HepG2 (cell line): ENCODE measurements around the gene DDRGK1. TPM values are rescaled to one million over a fixed set of nuclear protein-coding genes. Genes with fewer than 3 reads are reported as not detected.

Source experiments
- AGO2 ChIP-seq: fragments of 200-400 bp; formaldehyde crosslinking; optimal IDR thresholded peaks from 2 replicates; pipeline ENCODE3; 2017; ENCODE audit warnings: mild to moderate bottlenecking, low read depth, low read length, moderate library complexity
- ATF7-NPFF ChIP-seq: sonication (generic); formaldehyde crosslinking; IDR thresholded peaks from 2 replicates; pipeline ENCODE4 v1.8.1; 2023; ENCODE audit warnings: mild to moderate bottlenecking, low read depth, missing genetic modification reagents, moderate library complexity
- BCL6 ChIP-seq: IDR thresholded peaks from 2 replicates; pipeline ENCODE4 v1.6.1; 2016; ENCODE audit warnings: missing genetic modification reagents, missing compliant biosample characterization
- BRD4 ChIP-seq: sonication (generic); formaldehyde crosslinking; IDR thresholded peaks from 2 replicates; pipeline ENCODE4 v1.4.0; 2020; ENCODE audit warnings: missing genetic modification reagents
- CHD2 ChIP-seq: IDR thresholded peaks from 2 replicates; pipeline ENCODE4 v1.6.1; 2011; ENCODE audit warnings: low read depth, low read length, improper control_type of control experiment
- EEA1 ChIP-seq: sonication (generic); formaldehyde crosslinking; IDR thresholded peaks from 2 replicates; pipeline ENCODE4 v1.5.1; 2020; ENCODE audit warnings: mild to moderate bottlenecking, missing genetic modification reagents, borderline replicate concordance
- EP300 ChIP-seq, 3 experiments: sonication (generic) in 1 of 3; formaldehyde crosslinking in 1 of 3; IDR thresholded peaks; 2 replicates each; pipeline versions ENCODE4 v1.5.1 to v1.6.1; 2011 to 2020; ENCODE audit warnings: low read depth in 2 of 3, low read length in 2 of 3, borderline replicate concordance in 1 of 3, improper control_type of control experiment in 1 of 3, mild to moderate bottlenecking in 1 of 3, missing genetic modification reagents in 1 of 3, moderate library complexity in 1 of 3
- GPN1 ChIP-seq: sonication (generic); formaldehyde crosslinking; IDR thresholded peaks from 2 replicates; pipeline ENCODE4 v1.5.1; 2020; ENCODE audit warnings: missing genetic modification reagents, borderline replicate concordance
- HDAC1 ChIP-seq: sonication (generic); formaldehyde crosslinking; IDR thresholded peaks from 2 replicates; pipeline ENCODE4 v1.5.1; 2020; ENCODE audit warnings: mild to moderate bottlenecking, missing genetic modification reagents
- MED1 ChIP-seq: sonication (generic); formaldehyde crosslinking; IDR thresholded peaks from 2 replicates; pipeline ENCODE4 v1.4.0; 2020; ENCODE audit warnings: missing genetic modification reagents
- ZNF501 ChIP-seq: sonication (generic); formaldehyde crosslinking; IDR thresholded peaks from 2 replicates; pipeline ENCODE4 v1.5.1; 2020; ENCODE audit warnings: mild to moderate bottlenecking, moderate library complexity, missing genetic modification reagents
- ZNF605 ChIP-seq: sonication (generic); formaldehyde crosslinking; IDR thresholded peaks from 2 replicates; pipeline ENCODE4 v1.8.0; 2022; ENCODE audit warnings: mild to moderate bottlenecking, missing genetic modification reagents
- ZNF839 ChIP-seq: sonication (generic); formaldehyde crosslinking; IDR thresholded peaks from 2 replicates; pipeline ENCODE4 v1.4.0; 2020; ENCODE audit warnings: missing genetic modification reagents, mild to moderate bottlenecking, borderline replicate concordance
- ZNF841 ChIP-seq: sonication (generic); formaldehyde crosslinking; IDR thresholded peaks from 2 replicates; pipeline ENCODE4 v1.8.1; 2023; ENCODE audit warnings: missing genetic modification reagents, borderline replicate concordance
- polyA plus RNA-seq, 8 experiments: library from polyadenylated mRNA; depleted of rRNA in 3 of 8; stranded (reverse) in 7 of 8; unstranded in 1 of 8; fragments of >200 nt; fragmentation: Illumina TruSeq in 4 of 8; extraction: Trizol in 4 of 8; gene quantifications; 2 replicates each; pipeline versions ENCODE4 v1.2.1 to v1.2.3, GENCODE V29; 2011 to 2016; ENCODE audit warnings: low read depth in 4 of 8, missing spikeins in 1 of 8, mixed read lengths in 1 of 8; ENCODE audit not compliant: insufficient read depth in 1 of 8
- total RNA-seq, 5 experiments: library from RNA; depleted of rRNA; stranded (reverse); fragments of >200 nt; fragmentation: Illumina TruSeq; extraction: Trizol; gene quantifications; 2 replicates each; pipeline ENCODE4 v1.2.3, GENCODE V29; 2016; ENCODE audit warnings: low read depth in 1 of 5
- TF ChIP-seq, protein P1 (sequence below): sonication (generic); formaldehyde crosslinking; IDR thresholded peaks from 2 replicates; pipeline ENCODE4 v1.4.0; 2020; ENCODE audit warnings: missing genetic modification reagents
- TF ChIP-seq, protein P2 (sequence below): IDR thresholded peaks from 2 replicates; pipeline ENCODE4 v1.6.1; 2016; ENCODE audit warnings: low read depth, control low read depth
- TF ChIP-seq, protein P3 (sequence below): sonication (generic); formaldehyde crosslinking; IDR thresholded peaks from 2 replicates; pipeline ENCODE4 v1.5.0; 2020; ENCODE audit warnings: mild to moderate bottlenecking, missing genetic modification reagents
- TF ChIP-seq, protein P4 (sequence below): sonication (generic); formaldehyde crosslinking; conservative IDR thresholded peaks from 2 replicates; pipeline ENCODE4 v1.4.0; 2020; ENCODE audit warnings: missing genetic modification reagents
- TF ChIP-seq, protein P5 (sequence below): sonication (generic); formaldehyde crosslinking; IDR thresholded peaks from 2 replicates; pipeline ENCODE4 v1.4.0; 2020; ENCODE audit warnings: missing genetic modification reagents

DDRGK1 gene
- total and polyA plus RNA-seq, 2 of the 13 experiments (the other 11 are each of a cell fraction or from before 2014, with no cell fraction given) = 96.7 to 149 TPM

DNA sequence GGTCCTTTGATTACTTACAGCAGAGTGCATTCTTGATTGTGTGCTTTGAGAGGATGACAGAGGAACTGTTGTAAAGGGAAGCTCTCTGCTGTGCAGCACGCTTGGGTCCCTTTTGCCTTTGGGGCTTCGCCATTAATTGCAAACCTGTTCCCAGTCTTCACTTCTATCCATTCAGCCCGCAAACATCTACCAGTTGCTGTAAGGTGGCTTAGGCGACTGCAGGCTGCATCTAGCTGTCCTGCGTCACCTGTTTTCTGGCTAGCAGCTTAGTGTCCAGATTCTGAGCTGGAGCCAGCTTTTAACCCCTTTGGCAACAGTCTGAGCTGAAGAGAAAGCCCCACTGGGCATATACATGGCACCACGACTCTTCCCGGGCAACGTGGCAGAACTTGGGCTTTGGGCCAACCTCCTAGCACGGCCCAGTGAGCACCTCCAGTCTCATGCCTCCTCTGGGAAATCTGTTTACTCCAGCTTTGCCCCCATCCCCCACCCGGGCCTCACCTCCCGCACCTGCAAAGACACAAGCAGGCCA lies 42.3 kb downstream of the DDRGK1 start (continued):
- TF ChIP-seq, protein P1, sequence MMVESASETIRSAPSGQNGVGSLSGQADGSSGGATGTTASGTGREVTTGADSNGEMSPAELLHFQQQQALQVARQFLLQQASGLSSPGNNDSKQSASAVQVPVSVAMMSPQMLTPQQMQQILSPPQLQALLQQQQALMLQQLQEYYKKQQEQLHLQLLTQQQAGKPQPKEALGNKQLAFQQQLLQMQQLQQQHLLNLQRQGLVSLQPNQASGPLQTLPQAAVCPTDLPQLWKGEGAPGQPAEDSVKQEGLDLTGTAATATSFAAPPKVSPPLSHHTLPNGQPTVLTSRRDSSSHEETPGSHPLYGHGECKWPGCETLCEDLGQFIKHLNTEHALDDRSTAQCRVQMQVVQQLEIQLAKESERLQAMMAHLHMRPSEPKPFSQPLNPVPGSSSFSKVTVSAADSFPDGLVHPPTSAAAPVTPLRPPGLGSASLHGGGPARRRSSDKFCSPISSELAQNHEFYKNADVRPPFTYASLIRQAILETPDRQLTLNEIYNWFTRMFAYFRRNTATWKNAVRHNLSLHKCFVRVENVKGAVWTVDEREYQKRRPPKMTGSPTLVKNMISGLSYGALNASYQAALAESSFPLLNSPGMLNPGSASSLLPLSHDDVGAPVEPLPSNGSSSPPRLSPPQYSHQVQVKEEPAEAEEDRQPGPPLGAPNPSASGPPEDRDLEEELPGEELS (CRISPR knock-in tag) = no peak
- TF ChIP-seq, protein P2, sequence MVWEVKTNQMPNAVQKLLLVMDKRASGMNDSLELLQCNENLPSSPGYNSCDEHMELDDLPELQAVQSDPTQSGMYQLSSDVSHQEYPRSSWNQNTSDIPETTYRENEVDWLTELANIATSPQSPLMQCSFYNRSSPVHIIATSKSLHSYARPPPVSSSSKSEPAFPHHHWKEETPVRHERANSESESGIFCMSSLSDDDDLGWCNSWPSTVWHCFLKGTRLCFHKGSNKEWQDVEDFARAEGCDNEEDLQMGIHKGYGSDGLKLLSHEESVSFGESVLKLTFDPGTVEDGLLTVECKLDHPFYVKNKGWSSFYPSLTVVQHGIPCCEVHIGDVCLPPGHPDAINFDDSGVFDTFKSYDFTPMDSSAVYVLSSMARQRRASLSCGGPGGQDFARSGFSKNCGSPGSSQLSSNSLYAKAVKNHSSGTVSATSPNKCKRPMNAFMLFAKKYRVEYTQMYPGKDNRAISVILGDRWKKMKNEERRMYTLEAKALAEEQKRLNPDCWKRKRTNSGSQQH (CRISPR knock-in tag) = no peak
- TF ChIP-seq EP300 (IDR thresholded peaks at IDR 0.05; ENCODE audit: low read depth in 2 of 2, low read length in 2 of 2) (no peak), EP300 (CRISPR knock-in tag; IDR thresholded peaks at IDR 0.05; ENCODE audit: borderline replicate concordance) (peak; percentile 39; the same call in 1 of the 2 replicates), GPN1 (CRISPR knock-in tag) (no peak), BCL6 (CRISPR knock-in tag) (0 out of 2 replicates have a peak, but pooled peaks have one; percentile 18), HDAC1 (CRISPR knock-in tag) (peak; percentile 28; the same call in 1 of the 2 replicates), BRD4 (no peak), MED1 (no peak), AGO2 (peak; percentile 67), EEA1 (no peak), CHD2 (no peak), ZNF501 (CRISPR knock-in tag) (peak; percentile 56; the same call in 1 of the 2 replicates), ZNF841 (CRISPR knock-in tag) (no peak), ZNF605 (CRISPR knock-in tag) (peak; percentile 90), ATF7-NPFF (CRISPR knock-in tag) (peak; percentile 52; the same call in 1 of the 2 replicates), ZNF839 (CRISPR knock-in tag) (no peak)
- TF ChIP-seq, protein P3, sequence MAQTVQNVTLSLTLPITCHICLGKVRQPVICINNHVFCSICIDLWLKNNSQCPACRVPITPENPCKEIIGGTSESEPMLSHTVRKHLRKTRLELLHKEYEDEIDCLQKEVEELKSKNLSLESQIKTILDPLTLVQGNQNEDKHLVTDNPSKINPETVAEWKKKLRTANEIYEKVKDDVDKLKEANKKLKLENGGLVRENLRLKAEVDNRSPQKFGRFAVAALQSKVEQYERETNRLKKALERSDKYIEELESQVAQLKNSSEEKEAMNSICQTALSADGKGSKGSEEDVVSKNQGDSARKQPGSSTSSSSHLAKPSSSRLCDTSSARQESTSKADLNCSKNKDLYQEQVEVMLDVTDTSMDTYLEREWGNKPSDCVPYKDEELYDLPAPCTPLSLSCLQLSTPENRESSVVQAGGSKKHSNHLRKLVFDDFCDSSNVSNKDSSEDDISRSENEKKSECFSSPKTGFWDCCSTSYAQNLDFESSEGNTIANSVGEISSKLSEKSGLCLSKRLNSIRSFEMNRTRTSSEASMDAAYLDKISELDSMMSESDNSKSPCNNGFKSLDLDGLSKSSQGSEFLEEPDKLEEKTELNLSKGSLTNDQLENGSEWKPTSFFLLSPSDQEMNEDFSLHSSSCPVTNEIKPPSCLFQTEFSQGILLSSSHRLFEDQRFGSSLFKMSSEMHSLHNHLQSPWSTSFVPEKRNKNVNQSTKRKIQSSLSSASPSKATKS (CRISPR knock-in tag) = no peak
- TF ChIP-seq, protein P4, sequence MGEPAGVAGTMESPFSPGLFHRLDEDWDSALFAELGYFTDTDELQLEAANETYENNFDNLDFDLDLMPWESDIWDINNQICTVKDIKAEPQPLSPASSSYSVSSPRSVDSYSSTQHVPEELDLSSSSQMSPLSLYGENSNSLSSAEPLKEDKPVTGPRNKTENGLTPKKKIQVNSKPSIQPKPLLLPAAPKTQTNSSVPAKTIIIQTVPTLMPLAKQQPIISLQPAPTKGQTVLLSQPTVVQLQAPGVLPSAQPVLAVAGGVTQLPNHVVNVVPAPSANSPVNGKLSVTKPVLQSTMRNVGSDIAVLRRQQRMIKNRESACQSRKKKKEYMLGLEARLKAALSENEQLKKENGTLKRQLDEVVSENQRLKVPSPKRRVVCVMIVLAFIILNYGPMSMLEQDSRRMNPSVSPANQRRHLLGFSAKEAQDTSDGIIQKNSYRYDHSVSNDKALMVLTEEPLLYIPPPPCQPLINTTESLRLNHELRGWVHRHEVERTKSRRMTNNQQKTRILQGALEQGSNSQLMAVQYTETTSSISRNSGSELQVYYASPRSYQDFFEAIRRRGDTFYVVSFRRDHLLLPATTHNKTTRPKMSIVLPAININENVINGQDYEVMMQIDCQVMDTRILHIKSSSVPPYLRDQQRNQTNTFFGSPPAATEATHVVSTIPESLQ = no peak
- TF ChIP-seq, protein P5, sequence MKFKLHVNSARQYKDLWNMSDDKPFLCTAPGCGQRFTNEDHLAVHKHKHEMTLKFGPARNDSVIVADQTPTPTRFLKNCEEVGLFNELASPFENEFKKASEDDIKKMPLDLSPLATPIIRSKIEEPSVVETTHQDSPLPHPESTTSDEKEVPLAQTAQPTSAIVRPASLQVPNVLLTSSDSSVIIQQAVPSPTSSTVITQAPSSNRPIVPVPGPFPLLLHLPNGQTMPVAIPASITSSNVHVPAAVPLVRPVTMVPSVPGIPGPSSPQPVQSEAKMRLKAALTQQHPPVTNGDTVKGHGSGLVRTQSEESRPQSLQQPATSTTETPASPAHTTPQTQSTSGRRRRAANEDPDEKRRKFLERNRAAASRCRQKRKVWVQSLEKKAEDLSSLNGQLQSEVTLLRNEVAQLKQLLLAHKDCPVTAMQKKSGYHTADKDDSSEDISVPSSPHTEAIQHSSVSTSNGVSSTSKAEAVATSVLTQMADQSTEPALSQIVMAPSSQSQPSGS (CRISPR knock-in tag) = 0 out of 2 replicates have a peak, but pooled peaks have one; percentile 34
